ENCODE results near the gene MAN2A2.

MAN2A2 gene

DNA sequence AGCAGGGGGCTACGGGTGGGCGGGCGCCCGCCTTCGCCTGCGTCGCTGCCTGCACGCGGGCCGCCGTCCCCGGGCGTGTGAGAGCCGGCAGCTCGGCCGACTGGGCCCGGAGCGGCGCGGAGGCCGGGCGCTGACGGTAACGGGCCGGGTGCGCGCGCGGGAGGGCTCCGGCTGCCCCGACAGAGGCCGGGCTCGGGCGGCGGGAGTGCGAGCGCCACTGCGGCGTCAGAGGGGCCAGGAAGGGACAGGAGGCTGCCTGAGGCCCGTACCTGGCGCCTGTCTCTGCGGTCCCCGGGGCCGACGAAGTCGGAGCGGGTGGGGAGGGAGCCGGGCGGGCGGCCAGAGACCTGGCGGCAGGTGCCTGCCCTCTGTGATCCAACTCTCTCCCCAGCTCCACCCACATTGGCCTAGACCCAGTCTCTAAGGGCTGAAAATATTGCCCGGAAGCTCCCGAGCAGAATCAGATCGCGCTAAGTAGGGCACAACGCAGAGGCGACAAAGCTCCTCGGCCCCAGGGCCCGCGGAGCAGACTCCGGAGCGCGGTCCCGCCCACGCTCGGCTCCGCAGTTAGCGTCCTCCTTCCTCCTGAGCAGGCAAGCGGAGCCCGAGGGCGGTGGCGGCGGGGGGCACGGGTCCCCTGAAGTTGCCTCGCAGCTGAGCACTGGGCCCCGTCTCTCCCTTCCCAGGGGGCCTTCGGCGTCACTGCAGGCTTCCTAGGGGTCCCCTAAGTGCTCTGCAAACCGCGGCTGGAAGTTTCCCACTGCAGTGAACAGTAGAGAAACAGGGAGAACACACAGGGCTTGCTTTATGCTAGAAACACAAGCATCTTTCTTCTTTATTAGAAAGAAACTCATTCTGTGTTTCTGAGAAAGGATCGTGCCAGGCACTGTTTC lies at the start of gene MAN2A2:
MAN2A2 (plus strand) TSS at position 463 of the 893 bp plus-strand sequence. CDS start 906 bp downstream, outside the sequence.
- DNase-seq (ENCODE audit: low read depth in 1 of 2, low spot score in 1 of 2) = peak; percentile 64 to 83
- no peak for TF ChIP-seq JUND (IDR thresholded peaks at IDR 0.05; ENCODE audit: low read depth)
- in situ Hi-C loops (cut with HindIII; ENCODE audit: low pct_unique_long_range_greater_than_20kb, low sequenced_read_pairs) = no loop called here

GRCh38 chr15:90855139-90855538 lies 48.0 kb upstream of the MAN2A2 start:
- in situ Hi-C loops (cut with HindIII; ENCODE audit: low pct_unique_long_range_greater_than_20kb, low sequenced_read_pairs) = no loop called here
- no peak for TF ChIP-seq JUND (IDR thresholded peaks at IDR 0.05; ENCODE audit: low read depth)
- DNase-seq (ENCODE audit: low read depth in 1 of 2, low spot score in 1 of 2) = no peak

DNA sequence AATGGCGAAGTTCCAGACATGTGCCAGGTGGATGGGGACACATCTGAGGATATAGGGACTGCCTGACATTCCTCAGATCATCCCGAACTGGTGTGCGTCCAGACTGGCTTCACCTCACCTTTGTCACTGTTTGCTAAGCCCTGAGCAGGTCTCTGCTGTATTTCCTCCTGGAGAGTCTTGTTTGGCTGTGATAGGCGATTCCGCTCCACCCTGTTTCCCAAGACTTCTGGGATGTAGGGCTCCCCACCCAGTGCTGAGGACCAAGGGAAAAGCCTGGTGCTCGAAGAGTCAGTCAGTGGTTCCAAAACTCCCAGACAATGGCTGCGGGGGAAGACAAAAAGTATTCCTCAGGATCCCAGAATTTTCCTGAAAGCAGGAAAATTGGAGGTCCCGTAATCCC lies 45.8 kb upstream of the MAN2A2 start:
- no peak for TF ChIP-seq JUND (IDR thresholded peaks at IDR 0.05; ENCODE audit: low read depth)
- no peak for DNase-seq (ENCODE audit: low read depth in 1 of 2, low spot score in 1 of 2)
- in situ Hi-C loops (cut with HindIII; ENCODE audit: low pct_unique_long_range_greater_than_20kb, low sequenced_read_pairs) = no loop called here

DNA sequence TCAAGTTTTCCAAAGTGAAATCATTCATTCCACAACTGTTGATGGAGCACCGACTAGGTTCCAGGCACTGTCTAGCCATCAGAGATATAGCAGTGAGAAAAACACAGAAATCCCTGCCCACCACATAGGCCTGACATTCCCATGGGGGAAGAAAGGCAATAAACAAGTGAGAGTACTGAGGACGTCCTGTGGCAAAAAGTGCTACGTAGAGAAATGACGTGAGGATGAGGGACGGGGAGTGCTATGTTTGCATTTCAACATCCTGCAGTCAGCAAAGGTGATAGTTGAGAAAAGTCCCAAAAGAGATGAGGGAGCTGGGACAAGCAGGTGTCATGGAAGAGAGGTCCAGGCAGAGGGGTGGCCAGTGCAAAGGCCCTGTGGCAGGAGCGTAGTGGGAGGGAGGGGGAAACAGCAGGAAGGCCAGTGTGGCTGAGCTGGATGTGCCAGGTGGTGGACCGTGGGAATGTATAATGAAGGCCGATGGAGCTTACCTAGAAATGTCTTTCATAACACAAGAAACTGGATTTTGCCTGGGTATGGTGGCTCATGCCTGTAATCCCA lies 45.1 kb upstream of the MAN2A2 start:
- TF ChIP-seq JUND (IDR thresholded peaks at IDR 0.05; ENCODE audit: low read depth) = no peak
- in situ Hi-C loops (cut with HindIII; ENCODE audit: low pct_unique_long_range_greater_than_20kb, low sequenced_read_pairs) = no loop called here
- no peak for DNase-seq (ENCODE audit: low read depth in 1 of 2, low spot score in 1 of 2)

DNA sequence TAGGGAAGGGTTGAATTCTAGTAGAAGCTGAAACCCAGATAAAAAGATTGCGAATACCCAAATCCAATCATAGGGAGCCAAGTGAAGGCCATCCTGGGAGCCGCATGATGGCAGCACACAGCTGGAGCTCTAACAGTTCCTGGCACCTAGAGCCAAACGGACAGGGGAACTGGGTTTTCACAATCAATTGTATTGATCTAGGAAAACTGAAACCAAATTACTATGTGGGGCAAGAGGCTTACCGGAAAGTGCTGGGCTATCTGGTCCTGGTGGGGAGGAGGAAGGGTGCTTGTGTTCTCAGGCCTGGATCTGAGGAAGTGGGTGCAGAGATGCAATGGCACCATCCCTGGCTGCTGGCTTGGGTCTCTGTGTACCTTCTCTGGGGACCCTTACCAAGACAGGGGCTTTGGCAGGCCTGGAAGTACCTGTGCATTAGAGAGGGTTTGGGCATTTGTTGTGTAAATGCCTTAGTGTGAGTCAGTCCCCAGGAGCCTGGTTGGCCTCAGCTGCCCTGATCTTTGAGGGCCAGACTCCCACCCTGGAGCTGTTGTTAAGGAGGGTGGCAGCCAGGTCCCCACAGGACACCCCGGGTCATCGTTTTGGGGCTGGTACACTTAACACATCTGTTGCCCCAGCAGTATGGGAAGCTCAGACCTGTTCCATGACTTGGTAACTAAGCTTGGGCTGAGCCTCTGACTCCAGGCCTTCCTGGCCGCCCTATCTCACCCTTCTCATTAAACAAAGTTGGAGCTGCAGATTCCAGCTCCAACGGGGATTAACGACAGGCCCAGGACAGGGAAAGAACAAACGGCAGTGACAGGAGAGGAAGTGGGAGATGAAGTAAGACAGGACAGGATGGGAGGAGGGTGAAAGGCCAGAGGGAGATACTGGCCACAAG lies 43.6 kb upstream of the MAN2A2 start:
- in situ Hi-C loops (cut with HindIII; ENCODE audit: low pct_unique_long_range_greater_than_20kb, low sequenced_read_pairs) = no loop called here
- peak in 1 of 2 experiments; percentile 29 for DNase-seq (ENCODE audit: low read depth in 1 of 2, low spot score in 1 of 2)
- TF ChIP-seq JUND (IDR thresholded peaks at IDR 0.05; ENCODE audit: low read depth) = no peak

- peak in 1 of 2 experiments; percentile 46 for DNase-seq (ENCODE audit: low read depth in 1 of 2, low spot score in 1 of 2)
- no peak for TF ChIP-seq JUND (IDR thresholded peaks at IDR 0.05; ENCODE audit: low read depth)
- in situ Hi-C loops (cut with HindIII; ENCODE audit: low pct_unique_long_range_greater_than_20kb, low sequenced_read_pairs) = no loop called here
Measured at GRCh38 chr15:90860450-90860849, 42.7 kb upstream of the MAN2A2 start.

GRCh38 chr15:90860942-90861675 lies 42.0 kb upstream of the MAN2A2 start:
- in situ Hi-C loops (cut with HindIII; ENCODE audit: low pct_unique_long_range_greater_than_20kb, low sequenced_read_pairs) = no loop called here
- peak in 1 of 2 experiments; percentile 46 for DNase-seq (ENCODE audit: low read depth in 1 of 2, low spot score in 1 of 2)

DNA sequence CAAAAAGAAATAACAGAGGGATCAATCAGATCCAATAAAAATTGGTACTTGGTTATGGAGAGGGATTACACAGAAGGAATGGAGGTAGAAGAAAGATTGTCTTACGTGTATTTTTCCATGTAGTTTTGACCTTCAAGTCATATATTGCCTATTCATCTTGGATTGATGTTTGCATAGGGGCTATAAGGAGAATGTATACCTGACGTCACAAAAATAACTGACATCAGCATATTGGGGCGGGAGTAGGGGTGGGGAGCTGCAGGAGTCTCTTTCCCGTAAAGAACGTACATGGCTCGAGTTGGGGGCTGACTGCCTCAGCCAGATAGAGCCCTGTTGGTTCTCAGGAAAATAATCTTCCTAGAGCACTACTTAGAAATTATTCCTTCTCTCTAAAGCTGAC lies 40.6 kb upstream of the MAN2A2 start:
- in situ Hi-C loops (cut with HindIII; ENCODE audit: low pct_unique_long_range_greater_than_20kb, low sequenced_read_pairs) = no loop called here
- TF ChIP-seq JUND (IDR thresholded peaks at IDR 0.05; ENCODE audit: low read depth) = no peak
- no peak for DNase-seq (ENCODE audit: low read depth in 1 of 2, low spot score in 1 of 2)

More at GRCh38 chr15:90860942-90861675, 42.0 kb upstream of the MAN2A2 start:
- TF ChIP-seq JUND (IDR thresholded peaks at IDR 0.05; ENCODE audit: low read depth) = no peak

- no peak for TF ChIP-seq JUND (IDR thresholded peaks at IDR 0.05; ENCODE audit: low read depth)
- in situ Hi-C loops (cut with HindIII; ENCODE audit: low pct_unique_long_range_greater_than_20kb, low sequenced_read_pairs) = no loop called here
- no peak for DNase-seq (ENCODE audit: low read depth in 1 of 2, low spot score in 1 of 2)
Measured at GRCh38 chr15:90862964-90863778, 39.9 kb upstream of the MAN2A2 start.

DNA sequence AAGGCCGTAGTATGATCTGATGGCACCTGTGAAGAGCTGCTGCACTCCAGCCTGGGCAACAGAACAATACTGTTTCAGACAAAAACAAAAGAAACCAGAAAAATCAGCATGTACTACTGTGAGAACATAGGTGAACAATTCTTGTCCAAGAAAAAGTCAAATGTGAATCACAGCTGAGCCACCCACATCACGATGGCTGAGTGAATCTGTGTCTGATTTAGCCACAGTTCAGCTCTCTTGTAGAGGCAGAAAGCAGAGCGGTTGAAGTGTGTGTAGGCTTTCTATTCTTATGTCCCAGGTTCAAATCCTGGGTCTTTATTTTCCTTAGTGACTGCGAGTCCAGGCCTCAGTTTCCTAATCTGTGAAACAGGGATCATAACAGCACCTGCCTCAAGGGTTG lies 39.1 kb upstream of the MAN2A2 start:
- in situ Hi-C loops (cut with HindIII; ENCODE audit: low pct_unique_long_range_greater_than_20kb, low sequenced_read_pairs) = no loop called here
- TF ChIP-seq JUND (IDR thresholded peaks at IDR 0.05; ENCODE audit: low read depth) = no peak
- no peak for DNase-seq (ENCODE audit: low read depth in 1 of 2, low spot score in 1 of 2)

DNA sequence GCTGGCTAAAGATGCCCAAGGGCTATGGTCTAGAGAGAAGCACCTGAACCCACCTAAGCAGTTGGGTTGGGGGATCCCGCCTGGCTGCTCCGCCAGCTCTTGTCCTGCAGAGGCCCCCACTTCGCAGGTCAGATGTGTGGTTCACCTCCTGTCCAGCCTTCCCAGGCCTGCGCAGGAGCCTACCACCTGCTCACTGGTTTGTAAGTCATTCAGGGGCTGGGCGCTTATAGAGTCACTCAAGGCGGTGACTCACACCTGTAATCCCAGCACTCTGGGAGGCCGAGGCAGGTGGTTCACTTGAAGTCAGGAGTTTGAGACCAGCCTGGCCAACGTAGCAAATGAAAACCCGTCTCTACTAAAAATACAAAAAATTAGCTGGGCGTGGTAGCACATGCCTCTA lies 38.6 kb upstream of the MAN2A2 start:
- TF ChIP-seq JUND (IDR thresholded peaks at IDR 0.05; ENCODE audit: low read depth) = no peak
- DNase-seq (ENCODE audit: low read depth in 1 of 2, low spot score in 1 of 2) = no peak
- in situ Hi-C loops (cut with HindIII; ENCODE audit: low pct_unique_long_range_greater_than_20kb, low sequenced_read_pairs) = no loop called here

All from T47D (cell line).